Right lobe of liver (tissue), 6 donors: ENCODE data around the gene PIAS3. TPM values are rescaled to one million over a fixed set of nuclear protein-coding genes. Genes with fewer than 3 reads are reported as not detected.
A peak's percentile ranks its signal among the peaks of the same experiment; 100 is the strongest.

Source experiments
- ATAC-seq, 4 donors: fragments of 200-7000 bp; cut with Tn5 transposase; one replicate each; pipeline ENCODE4 v1.9.1; 2020; ENCODE audit warnings: mild to moderate bottlenecking in 4 of 4, moderate library complexity in 4 of 4
- DNase-seq, 3 donors: peaks; one replicate each; pipeline ENCODE4 v3.0.0-alpha.2; 2020
- H3K27ac ChIP-seq, 3 donors: fragments of 200-600 bp; one replicate each; pipeline ENCODE4 v1.8.0; 2022
- H3K27me3 ChIP-seq, 2 donors: fragments of 200-600 bp; one replicate each; pipeline ENCODE4 v1.8.0; 2022
- H3K36me3 ChIP-seq, 4 donors: fragments of 200-600 bp; sonication (generic) in 1 of 4; one replicate each; pipeline versions ENCODE4 v1.5.1 to v1.8.0; 2017 to 2022; ENCODE audit warnings: control low read depth in 1 of 4
- H3K4me1 ChIP-seq, 4 donors: fragments of 200-600 bp; sonication (generic) in 1 of 4; one replicate each; pipeline versions ENCODE4 v1.5.1 to v1.8.0; 2017 to 2022; ENCODE audit warnings: control low read depth in 1 of 4
- H3K4me3 ChIP-seq, 3 donors: fragments of 200-600 bp; one replicate each; pipeline ENCODE4 v1.8.0; 2022
- H3K9me3 ChIP-seq, 4 donors: fragments of 200-600 bp; sonication (generic) in 1 of 4; one replicate each; pipeline versions ENCODE4 v1.5.1 to v1.8.0; 2017 to 2022; ENCODE audit warnings: control low read depth in 1 of 4
- CTCF ChIP-seq, 4 donors: fragments of 200-600 bp in 3 of 4; fragments of 450-650 bp in 1 of 4; IDR thresholded peaks; one replicate each; pipeline versions ENCODE4 v1.5.1 to v1.8.0; 2016 to 2022; ENCODE audit warnings: antibody characterized with exemption in 4 of 4, mild to moderate bottlenecking in 2 of 4
- POLR2A ChIP-seq: fragments of 450-650 bp; IDR thresholded peaks from one replicate; pipeline ENCODE4 v1.6.1; 2017; ENCODE audit warnings: antibody characterized with exemption, mild to moderate bottlenecking
- WGBS: methylation state at CpG from one replicate; pipeline ENCODE4 v1.1.6; 2018; ENCODE audit warnings: low coverage, low lambda C conversion rate; ENCODE audit not compliant: insufficient coverage; ENCODE audit errors: missing lambda C conversion rate; 5-methylcytosine and 5-hydroxymethylcytosine counted together
- intact Hi-C, 2 donors: fragments of 100-400 bp; cut with DNase I; formaldehyde crosslinking; loops; one replicate each; pipeline versions ENCODE4 v1.11.2 to v1.14.1; 2022
- total RNA-seq, 6 experiments: library from RNA; depleted of rRNA in 2 of 6; stranded (reverse); fragments of >200 nt in 2 of 6; fragmentation: NEBNext Ultra II Directional in 3 of 6; extraction: Animal tissue kit (Norgen Biotek cat#: 25700) in 3 of 6; gene quantifications; one replicate each; pipeline versions ENCODE4 v1.1.0 to v1.2.4, GENCODE V29; 2016 to 2023
- donor health status: DM: no; HTN: yes; CAD: no.
- donor health status: DM: no; HTN: no; CAD: no.
- donor health status: DM: no; HTN: no; CAD: no.
- donor health status: DM: no; HTN: yes; CAD: no.
- donor health status: DM: no; HTN: yes; CAD: no.

PIAS3 gene
- total RNA-seq, 6 experiments from 2014 or later, result 5.5 to 8.9 (median 6.7) TPM

- peak; percentile 44 for TF ChIP-seq POLR2A
- TF ChIP-seq CTCF (IDR thresholded peaks at IDR 0.05), result no peak
- Histone ChIP-seq H3K27me3 (no peaks in the 10 kb centered on the region), H3K4me1 (peaks cover 0 to 16% (median 3%) of the 10 kb centered on the region in 4 donors), H3K9me3 (no peaks in the 10 kb centered on the region), H3K4me3 (peak overlapping the region; percentile 43 to 68 (median 55)), H3K36me3 (no peaks in the 10 kb centered on the region), H3K27ac (peak overlapping the region in 2 of 3 donors; percentile 49 to 52)
- WGBS, result 7% methylated on average over 26 of the region's 47 CpGs
- ATAC-seq, result peak; percentile 91 to 93 (median 92)
- intact Hi-C loops, result no loop called here
- DNase-seq, result peak; percentile 74 to 86 (median 85)
Measured at GRCh38 chr1:145871994-145872924, 13.4 kb upstream of the PIAS3 start.

GRCh38 chr1:145868232-145868631 lies 9.4 kb upstream of the PIAS3 start:
- H3K4me3 ChIP-seq, result no peak overlapping the region
- H3K9me3 ChIP-seq, result no peaks in the 10 kb centered on the region
- H3K27me3 ChIP-seq, result no peaks in the 10 kb centered on the region
- H3K36me3 ChIP-seq, result no peaks in the 10 kb centered on the region
- peaks cover 0 to 16% (median 3%) of the 10 kb centered on the region in 4 donors for H3K4me1 ChIP-seq
- TF ChIP-seq CTCF (IDR thresholded peaks at IDR 0.05) (no peak), POLR2A (no peak)
- DNase-seq (no peak), ATAC-seq (no peak)
- intact Hi-C loops, result no loop called here
- 88% methylated on average over 3 of the region's 4 CpGs for WGBS
- no peak overlapping the region for H3K27ac ChIP-seq

GRCh38 chr1:145863282-145864018 lies 4.6 kb upstream of the PIAS3 start:
- WGBS, result 71% methylated on average over 4 of the region's 5 CpGs
- H3K4me1 ChIP-seq, result peaks cover 0 to 12% (median 0%) of the 10 kb centered on the region in 4 donors
- intact Hi-C loops, result no loop called here
- H3K27ac ChIP-seq, result no peak overlapping the region
- H3K4me3 ChIP-seq, result no peak overlapping the region
- no peak for DNase-seq
- no peak for ATAC-seq
- TF ChIP-seq CTCF (IDR thresholded peaks at IDR 0.05) (no peak), POLR2A (no peak)
- H3K36me3 ChIP-seq, result no peaks in the 10 kb centered on the region
- H3K27me3 ChIP-seq, result no peaks in the 10 kb centered on the region
- H3K9me3 ChIP-seq, result no peaks in the 10 kb centered on the region

GRCh38 chr1:145859491-145860023 lies 676 bp upstream of the PIAS3 start:
- Histone ChIP-seq H3K4me3 (peak overlapping the region; percentile 54 to 80 (median 71)), H3K27ac (peak overlapping the region; percentile 45 to 61 (median 55)), H3K36me3 (peaks cover 0 to 20% (median 4%) of the 10 kb centered on the region in 4 donors), H3K9me3 (no peaks in the 10 kb centered on the region), H3K4me1 (peaks cover 0 to 12% (median 0%) of the 10 kb centered on the region in 4 donors), H3K27me3 (no peaks in the 10 kb centered on the region)
- 0% methylated on average over 4 of the region's 41 CpGs for WGBS
- peak; percentile 94 for DNase-seq
- intact Hi-C loops, result loop anchor here in 1 of 2 donors (10.0 kb wide), 1 partner anchor 45 kb away; no protein-coding TSS in a partner anchor
- peak; percentile 84 to 90 (median 88) for ATAC-seq
- peak in 2 of 4 donors; percentile 3 to 13 for TF ChIP-seq CTCF (IDR thresholded peaks at IDR 0.05)
- peak; percentile 74 for TF ChIP-seq POLR2A
